Prostate gland (tissue), 2 donors: ENCODE data around the gene EPC1.

ENCODE experiments used
- CTCF ChIP-seq, 4 experiments: fragments of 200-600 bp in 2 of 4; fragments of 450-650 bp in 2 of 4; sonication (generic) in 2 of 4; IDR thresholded peaks; 1 replicate in 3 of 4; 2 replicates in 1 of 4; pipeline ENCODE4 v1.5.1; 2016 to 2019; ENCODE audit warnings: antibody characterized with exemption in 4 of 4, mild to moderate bottlenecking in 2 of 4, moderate library complexity in 2 of 4
- POLR2A ChIP-seq: fragments of 450-650 bp; IDR thresholded peaks from one replicate; pipeline ENCODE4 v1.6.1; 2016; ENCODE audit warnings: antibody characterized with exemption, mild to moderate bottlenecking

- no peak for TF ChIP-seq CTCF (IDR thresholded peaks at IDR 0.05)
- TF ChIP-seq POLR2A, result no peak
Observed at GRCh38 chr10:32349968-32350738, 3.2 kb upstream of the EPC1 start.
